H1 (cell line): ENCODE data around the gene ZNF525. TPM values are rescaled to one million over a fixed set of nuclear protein-coding genes. Genes with fewer than 3 reads are reported as not detected.
A peak's percentile ranks its signal among the peaks of the same experiment; 100 is the strongest.

Experiments used
- CTCF ChIA-PET: fragments of 300-600 bp; sonication (Branson Sonifier 250); formaldehyde crosslinking; loops from one replicate; lab custom pipeline; 2021; ENCODE audit not compliant: partially characterized antibody; lab: Charles Lee
- POLR2A ChIA-PET: fragments of 300-600 bp; sonication (Branson Sonifier 250); formaldehyde crosslinking; loops from one replicate; lab custom pipeline; 2021; ENCODE audit warnings: inconsistent platforms; ENCODE audit not compliant: partially characterized antibody; lab: Charles Lee
- DNase-seq, 2 experiments: peaks; one replicate each; pipeline versions ENCODE4 v3.0.0 to v3.0.0-alpha.2; 2010 to 2022; ENCODE audit warnings: low spot score in 2 of 2, low read depth in 1 of 2, mixed read lengths in 1 of 2
- FAIRE-seq: peaks from 2 replicates; lab custom pipeline; 2011; peaks lifted over from hg19 to GRCh38; lab: Jason Lieb, UNC
- H2AFZ ChIP-seq: 2 replicates; pipeline ENCODE4 v1.8.1; 2012; ENCODE audit warnings: low read length, inconsistent platforms
- H2AK5ac ChIP-seq: 2 replicates; pipeline ENCODE4 v1.6.1; 2013; ENCODE audit warnings: low read depth, low read length
- H2BK120ac ChIP-seq: replicated peaks from 2 replicates; pipeline ENCODE3; 2013; ENCODE audit warnings: low read depth, low read length, inconsistent platforms
- H2BK12ac ChIP-seq: 2 replicates; pipeline ENCODE4 v1.6.1; 2013; ENCODE audit warnings: low read depth, low read length
- H2BK15ac ChIP-seq: 2 replicates; pipeline ENCODE4 v1.6.1; 2013; ENCODE audit warnings: low read length
- H2BK20ac ChIP-seq: 2 replicates; pipeline ENCODE4 v1.6.1; 2013; ENCODE audit warnings: low read length
- H2BK5ac ChIP-seq: 2 replicates; pipeline ENCODE4 v1.6.1; 2013; ENCODE audit warnings: low read depth, low read length
- H3K14ac ChIP-seq: 2 replicates; pipeline ENCODE4 v1.6.1; 2013; ENCODE audit warnings: inconsistent platforms; ENCODE audit not compliant: insufficient read length
- H3K18ac ChIP-seq: 2 replicates; pipeline ENCODE4 v1.6.1; 2013; ENCODE audit warnings: low read length; ENCODE audit errors: extremely low read depth
- H3K23ac ChIP-seq: 2 replicates; pipeline ENCODE4 v1.6.1; 2013; ENCODE audit warnings: inconsistent platforms; ENCODE audit not compliant: insufficient read length
- H3K23me2 ChIP-seq: 2 replicates; pipeline ENCODE4 v1.6.1; 2013; ENCODE audit warnings: low read depth, low read length
- H3K27ac ChIP-seq: 2 replicates; pipeline ENCODE4 v1.6.1; 2011; ENCODE audit warnings: low read depth, low read length, inconsistent platforms
- H3K27me3 ChIP-seq, 4 experiments: replicated peaks in 1 of 4; 1 replicate in 1 of 4; 2 replicates in 3 of 4; pipeline versions ENCODE4 v1.6.1 to v1.8.1; 2011 to 2013; ENCODE audit warnings: low read length in 3 of 4, mild to moderate bottlenecking in 3 of 4, inconsistent platforms in 2 of 4, mixed read lengths in 2 of 4, moderate library complexity in 1 of 4; ENCODE audit not compliant: control insufficient read depth in 3 of 4, insufficient read depth in 3 of 4; ENCODE audit errors: extremely low read depth in 1 of 4
- H3K36me3 ChIP-seq, 4 experiments: 2 replicates each; pipeline versions ENCODE4 v1.6.1 to v1.8.1; 2011 to 2013; ENCODE audit warnings: mild to moderate bottlenecking in 4 of 4, low read length in 3 of 4, moderate library complexity in 2 of 4, control low read depth in 1 of 4, inconsistent platforms in 1 of 4; ENCODE audit not compliant: insufficient read depth in 4 of 4, control insufficient read depth in 2 of 4
- H3K4ac ChIP-seq: replicated peaks from 2 replicates; pipeline ENCODE3; 2013; ENCODE audit warnings: low read length, low read depth, mixed read lengths, inconsistent platforms; ENCODE audit not compliant: insufficient read length
- H3K4me1 ChIP-seq, 4 experiments: replicated peaks in 1 of 4; 1 replicate in 1 of 4; 2 replicates in 3 of 4; pipeline versions ENCODE4 v1.6.1 to v1.8.1; 2011 to 2013; ENCODE audit warnings: low read length in 3 of 4, inconsistent platforms in 2 of 4, mixed read lengths in 1 of 4; ENCODE audit not compliant: insufficient read depth in 4 of 4, control insufficient read depth in 3 of 4
- H3K4me2 ChIP-seq, 2 experiments: 2 replicates each; pipeline versions ENCODE4 v1.6.1 to v1.8.1; 2011 to 2013; ENCODE audit warnings: low read depth in 2 of 2, low read length in 2 of 2, control low read depth in 1 of 2, inconsistent platforms in 1 of 2, mild to moderate bottlenecking in 1 of 2; ENCODE audit not compliant: insufficient read depth in 1 of 2
- H3K4me3 ChIP-seq, 4 experiments: fragments of 200-600, 300-600 bp in 1 of 4; sonication (generic), shearing (Covaris generic), sonication (Bioruptor Twin) in 1 of 4; 2 replicates each; pipeline versions ENCODE4 v1.5.1 to v1.8.1; 2011 to 2016; ENCODE audit warnings: low read length in 4 of 4, low read depth in 3 of 4, control low read depth in 2 of 4, inconsistent platforms in 2 of 4, mild to moderate bottlenecking in 2 of 4, mixed read lengths in 1 of 4, moderate library complexity in 1 of 4; ENCODE audit not compliant: insufficient read depth in 2 of 4; ENCODE audit errors: extremely low read depth in 1 of 4
- H3K56ac ChIP-seq: replicated peaks from 2 replicates; pipeline ENCODE3; 2013; ENCODE audit warnings: low read depth, mild to moderate bottlenecking, mixed read lengths, low read length, inconsistent platforms; ENCODE audit not compliant: insufficient read length
- H3K79me1 ChIP-seq: 2 replicates; pipeline ENCODE4 v1.6.1; 2013; ENCODE audit warnings: low read depth, low read length, control low read depth
- H3K79me2 ChIP-seq, 2 experiments: 2 replicates each; pipeline versions ENCODE4 v1.6.1 to v1.8.1; 2012 to 2013; ENCODE audit warnings: low read length in 2 of 2, mild to moderate bottlenecking in 2 of 2, inconsistent platforms in 1 of 2; ENCODE audit not compliant: insufficient read depth in 2 of 2, control insufficient read depth in 1 of 2
- H3K9ac ChIP-seq, 4 experiments: replicated peaks in 1 of 4; 1 replicate in 1 of 4; 2 replicates in 3 of 4; pipeline versions ENCODE4 v1.6.1 to v1.8.1; 2011 to 2013; ENCODE audit warnings: low read depth in 3 of 4, low read length in 3 of 4, control low read depth in 2 of 4, mild to moderate bottlenecking in 2 of 4, moderate library complexity in 2 of 4, inconsistent platforms in 1 of 4; ENCODE audit errors: extremely low read depth in 1 of 4
- H3K9me3 ChIP-seq, 2 experiments: 2 replicates each; pipeline versions ENCODE4 v1.6.1 to v1.8.1; 2012 to 2013; ENCODE audit warnings: mild to moderate bottlenecking in 2 of 2, moderate library complexity in 2 of 2, control low read depth in 1 of 2, inconsistent platforms in 1 of 2, low read depth in 1 of 2, low read length in 1 of 2, mixed read lengths in 1 of 2; ENCODE audit not compliant: insufficient read depth in 2 of 2
- H4K20me1 ChIP-seq, 2 experiments: replicated peaks in 1 of 2; 2 replicates each; pipeline versions ENCODE3 to v1.8.1; 2011 to 2013; ENCODE audit warnings: inconsistent platforms in 2 of 2, low read length in 2 of 2, mild to moderate bottlenecking in 1 of 2; ENCODE audit not compliant: insufficient read depth in 2 of 2, control insufficient read depth in 1 of 2
- H4K5ac ChIP-seq: 2 replicates; pipeline ENCODE4 v1.6.1; 2013; ENCODE audit warnings: low read length, low read depth, mixed read lengths, inconsistent platforms; ENCODE audit not compliant: insufficient read length
- H4K8ac ChIP-seq: 2 replicates; pipeline ENCODE4 v1.8.0; 2013; ENCODE audit warnings: mild to moderate bottlenecking, moderate library complexity, low read length, inconsistent platforms; ENCODE audit not compliant: insufficient read depth; ENCODE audit errors: extremely low read depth
- H4K91ac ChIP-seq: replicated peaks from 2 replicates; pipeline ENCODE3; 2013; ENCODE audit warnings: low read length, mixed read lengths, inconsistent platforms; ENCODE audit not compliant: insufficient read length
- CBX5 ChIP-seq: fragments of 300-800, 300-1000 bp; sonication (generic); IDR thresholded peaks from 2 replicates; pipeline ENCODE4 v1.7.1; 2016; ENCODE audit warnings: antibody characterized with exemption, low read length, low read depth
- EGR1 ChIP-seq: IDR thresholded peaks from 2 replicates; pipeline ENCODE4 v1.6.1; 2011; ENCODE audit warnings: low read depth, low read length, borderline replicate concordance
- MAFK ChIP-seq: IDR thresholded peaks from 2 replicates; pipeline ENCODE4 v1.6.1; 2012; ENCODE audit warnings: low read depth, mild to moderate bottlenecking, improper control_type of control experiment, low read length
- RBBP5 ChIP-seq: IDR thresholded peaks from 2 replicates; pipeline ENCODE4 v1.7.1; 2012; ENCODE audit warnings: low read depth, mild to moderate bottlenecking, inconsistent platforms, low read length, moderate library complexity, borderline replicate concordance
- RXRA ChIP-seq: IDR thresholded peaks from 2 replicates; pipeline ENCODE4 v1.6.1; 2011; ENCODE audit warnings: low read depth, mild to moderate bottlenecking, low read length, moderate library complexity; ENCODE audit not compliant: insufficient read depth
- SAP30 ChIP-seq: fragments of 300-600 bp; sonication (generic); IDR thresholded peaks from 2 replicates; pipeline ENCODE4 v1.7.1; 2012; ENCODE audit warnings: low read length, moderate library complexity, mild to moderate bottlenecking, inconsistent platforms; ENCODE audit not compliant: insufficient read depth, insufficient replicate concordance
- SP1 ChIP-seq: IDR thresholded peaks from 2 replicates; pipeline ENCODE4 v1.6.1; 2011; ENCODE audit warnings: low read depth, low read length
- TAF1 ChIP-seq: IDR thresholded peaks from 2 replicates; pipeline ENCODE4 v1.6.1; 2011; ENCODE audit warnings: mild to moderate bottlenecking, low read depth, low read length
- TBP ChIP-seq: IDR thresholded peaks from 2 replicates; pipeline ENCODE4 v1.6.1; 2011; ENCODE audit warnings: low read depth, low read length, improper control_type of control experiment
- TCF12 ChIP-seq: IDR thresholded peaks from 2 replicates; pipeline ENCODE4 v1.6.1; 2011; ENCODE audit warnings: low read depth, mild to moderate bottlenecking, low read length
- YY1 ChIP-seq: IDR thresholded peaks from 2 replicates; pipeline ENCODE4 v1.6.1; 2011; ENCODE audit warnings: low read depth, mild to moderate bottlenecking, low read length
- WGBS, 2 experiments: shearing (Covaris generic) in 1 of 2; methylation state at CpG; one replicate each; pipeline versions ENCODE4 v1.1.6 to v1.1.7; 2013 to 2015; ENCODE audit warnings: low lambda C conversion rate in 2 of 2, mixed read lengths in 2 of 2, inconsistent platforms in 1 of 2, low coverage in 1 of 2, missing lambda C conversion rate in 1 of 2; ENCODE audit not compliant: insufficient replicate concordance in 2 of 2, insufficient coverage in 1 of 2, insufficient read length in 1 of 2; ENCODE audit errors: extremely low coverage in 1 of 2, missing lambda C conversion rate in 1 of 2; 5-methylcytosine and 5-hydroxymethylcytosine counted together
- polyA plus RNA-seq, 7 experiments: library from polyadenylated mRNA; depleted of rRNA in 3 of 7; stranded (reverse) in 5 of 7; unstranded in 2 of 7; fragments of >200 nt in 5 of 7; fragments of 200-250 nt in 2 of 7; gene quantifications; 1 replicate in 5 of 7; 2 replicates in 1 of 7; 4 replicates in 1 of 7; pipeline versions ENCODE4 v1.2.1 to v1.2.3, GENCODE V29; 2011 to 2013; ENCODE audit warnings: missing spikeins in 2 of 7, mixed read lengths in 2 of 7
- total RNA-seq: library from RNA; stranded (reverse); fragmentation: NEBNext Ultra II Directional; extraction: Animal tissue kit (Norgen Biotek cat#: 25700); gene quantifications from 2 replicates; pipeline ENCODE4 v1.2.1, GENCODE V29; 2021
- TF ChIP-seq, protein P1 (sequence below): IDR thresholded peaks from 2 replicates; pipeline ENCODE4 v1.6.1; 2012; ENCODE audit warnings: inconsistent platforms

ZNF525 gene
- total and polyA plus RNA-seq, 2 of the 8 experiments (the other 6 are each of a cell fraction or from before 2014, with no cell fraction given), result 8.2 to 63.4 TPM

DNA sequence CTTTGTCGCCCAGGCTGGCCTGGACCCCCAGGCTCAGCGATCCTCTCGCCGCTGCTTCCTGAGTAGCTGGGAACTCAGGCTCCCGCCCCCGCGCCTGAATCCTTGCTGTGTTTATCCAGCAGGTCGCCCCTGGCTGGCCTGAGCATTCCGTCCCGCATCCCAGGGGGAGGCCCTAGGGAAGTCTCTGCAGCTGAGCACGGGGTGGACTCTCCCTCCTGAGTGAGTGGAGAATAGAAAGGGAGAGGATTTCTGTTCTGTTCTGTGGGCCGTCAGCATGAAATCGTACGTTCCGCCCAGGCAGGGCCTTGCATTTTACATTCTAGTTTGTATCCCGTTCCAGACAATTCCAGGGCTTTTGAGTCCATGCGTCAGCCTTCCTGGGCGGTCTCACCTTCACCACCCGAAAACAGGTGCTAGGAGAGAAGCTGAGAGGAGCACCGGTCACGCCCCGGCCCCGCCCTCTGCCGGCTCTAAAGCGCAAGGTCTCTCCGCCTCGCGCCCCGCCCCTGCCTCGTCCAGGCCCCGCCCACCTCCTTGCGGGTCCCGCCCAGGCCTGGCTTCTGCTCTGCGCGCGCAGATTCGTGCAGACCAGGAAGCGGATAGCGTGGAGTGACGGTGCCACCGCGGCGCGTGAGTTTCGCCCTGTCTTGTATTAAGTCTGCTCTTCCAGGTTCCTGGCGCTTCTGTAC is 66.0 kb downstream of the ZNF525 start, which contains the start of gene ZNF761:
Gene ZNF761, plus strand, starts transcription at position 586 of the 689 bp plus-strand sequence. CDS start 15,285 bp downstream, outside the sequence.
- POLR2A ChIA-PET, result interaction anchor here (1.3 to 3.3 kb wide), 3 partner anchors 23 to 34 kb away, joined by 3 to 11 read pairs (median 3); no protein-coding TSS in a partner anchor
- no peak within 1 kb of the TSS for H2AK5ac ChIP-seq
- H2BK5ac ChIP-seq, result peak within 1 kb of the TSS; percentile 92
- no peaks in the 10 kb centered on the region for H3K27me3 ChIP-seq
- peak within 1 kb of the TSS; percentile 68 for H4K8ac ChIP-seq
- H3K9ac ChIP-seq, result peak within 1 kb of the TSS in 3 of 4 experiments; percentile 69 to 73 (median 70); a peak in 6 of 7 replicates
- FAIRE-seq, result no peak
- H3K4ac ChIP-seq, result no peak within 1 kb of the TSS
- H3K4me1 ChIP-seq, result peaks cover 0 to 2% (median under 1%) of the 10 kb centered on the region in 4 experiments; a peak in 4 of 7 replicates
- CTCF ChIA-PET, result interaction anchor here (0.6 to 1.7 kb wide), 2 partner anchors 12 to 89 kb away, joined by 3 to 4 read pairs; no protein-coding TSS in a partner anchor
- H3K18ac ChIP-seq, result 0 out of 2 replicates have a peak within 1 kb of the TSS, but pooled peaks have one; percentile 27
- peaks cover 3% of the 10 kb centered on the region; the same call in 1 of the 2 replicates for H3K23me2 ChIP-seq
- H2BK12ac ChIP-seq, result no peak within 1 kb of the TSS
- 1% methylated on average over 36 of the region's 46 CpGs; no CpG with 5 or more reads in 1 of the 2 experiments for WGBS, 2 experiments
- H3K79me1 ChIP-seq, result peaks cover 3% of the 10 kb centered on the region; the same call in 1 of the 2 replicates
- H4K5ac ChIP-seq, result peak within 1 kb of the TSS; percentile 86
- H3K9me3 ChIP-seq, result no peaks in the 10 kb centered on the region
- no peak within 1 kb of the TSS for H2BK15ac ChIP-seq
- peak within 1 kb of the TSS; percentile 81 to 88 (median 84) for H3K4me3 ChIP-seq
- no peak within 1 kb of the TSS for H2BK120ac ChIP-seq
- H3K56ac ChIP-seq, result no peak within 1 kb of the TSS
- peaks cover 5 to 18% (median 9%) of the 10 kb centered on the region in 4 experiments; a peak in 5 of 8 replicates for H3K36me3 ChIP-seq
- H3K23ac ChIP-seq, result no peak within 1 kb of the TSS
- H2BK20ac ChIP-seq, result no peak within 1 kb of the TSS
- DNase-seq, result peak; percentile 87 to 100
- peak within 1 kb of the TSS; percentile 53; the same call in 1 of the 2 replicates for H3K27ac ChIP-seq
- no peak within 1 kb of the TSS for H4K91ac ChIP-seq
- H2AFZ ChIP-seq, result peak within 1 kb of the TSS; percentile 96
- H3K4me2 ChIP-seq, result peak within 1 kb of the TSS; percentile 85 to 88
- peaks cover 0 to 32% of the 10 kb centered on the region in 2 experiments; a peak in 2 of 4 replicates for H3K79me2 ChIP-seq
- peaks cover 0 to 6% of the 10 kb centered on the region in 2 experiments for H4K20me1 ChIP-seq
- no peak within 1 kb of the TSS for H3K14ac ChIP-seq
- TF ChIP-seq EGR1 (peak; percentile 62; the same call in 1 of the 2 replicates), RXRA (no peak), MAFK (no peak), TBP (peak; percentile 32; the same call in 1 of the 2 replicates), SAP30 (no peak), TAF1 (peak; percentile 57), RBBP5 (peak; percentile 64; the same call in 1 of the 2 replicates), YY1 (no peak), TCF12 (no peak), SP1 (peak; percentile 23; the same call in 1 of the 2 replicates), CBX5 (no peak)
- TF ChIP-seq, protein P1, sequence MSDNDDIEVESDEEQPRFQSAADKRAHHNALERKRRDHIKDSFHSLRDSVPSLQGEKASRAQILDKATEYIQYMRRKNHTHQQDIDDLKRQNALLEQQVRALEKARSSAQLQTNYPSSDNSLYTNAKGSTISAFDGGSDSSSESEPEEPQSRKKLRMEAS, result peak; percentile 76
